GM12878 (cell line): ENCODE data around the gene RASGRP3.

Experiments used
- CBX5 ChIP-seq: sonication (generic); IDR thresholded peaks from 2 replicates; pipeline ENCODE4 v1.6.1; 2016; ENCODE audit warnings: low read depth, moderate library complexity, mild to moderate bottlenecking, inconsistent platforms
- CHD4 ChIP-seq: fragments of 200-600 bp; sonication (generic); IDR thresholded peaks from 2 replicates; pipeline ENCODE4 v1.6.1; 2016; ENCODE audit warnings: mild to moderate bottlenecking
- E2F4 ChIP-seq: IDR thresholded peaks from 2 replicates; pipeline ENCODE4 v1.6.1; 2012; ENCODE audit warnings: low read depth, low read length, improper control_type of control experiment
- EP300 ChIP-seq, 2 experiments: fragments of 150-350 bp in 1 of 2; IDR thresholded peaks; 2 replicates each; pipeline ENCODE4 v1.6.1; 2011 to 2012; ENCODE audit warnings: low read depth in 2 of 2, low read length in 2 of 2, borderline replicate concordance in 1 of 2, improper control_type of control experiment in 1 of 2, inconsistent platforms in 1 of 2; ENCODE audit not compliant: control insufficient read depth in 1 of 2
- JUNB ChIP-seq: IDR thresholded peaks from 2 replicates; pipeline ENCODE4 v1.6.1; 2016; ENCODE audit warnings: antibody characterized with exemption, mild to moderate bottlenecking
- POLR2A ChIP-seq: IDR thresholded peaks from 2 replicates; pipeline ENCODE4 v1.6.1; 2011; ENCODE audit warnings: low read depth, mild to moderate bottlenecking, low read length
- POLR2AphosphoS2 ChIP-seq: IDR thresholded peaks from 2 replicates; pipeline ENCODE4 v1.6.1; 2011; ENCODE audit warnings: low read depth, mild to moderate bottlenecking, low read length, improper control_type of control experiment, moderate library complexity
- RFX5 ChIP-seq: IDR thresholded peaks from 2 replicates; pipeline ENCODE4 v1.6.1; 2011; ENCODE audit warnings: low read depth, low read length, improper control_type of control experiment
- SRF ChIP-seq, 2 experiments: IDR thresholded peaks; 2 replicates each; pipeline ENCODE4 v1.6.1; 2011; ENCODE audit warnings: low read depth in 2 of 2, low read length in 2 of 2, mild to moderate bottlenecking in 1 of 2, moderate library complexity in 1 of 2
- YY1 ChIP-seq: IDR thresholded peaks from 2 replicates; pipeline ENCODE4 v1.6.1; 2011; ENCODE audit warnings: low read depth, mild to moderate bottlenecking, low read length
- TF ChIP-seq, protein P1 (sequence below), 3 experiments: IDR thresholded peaks in 2 of 3; conservative IDR thresholded peaks in 1 of 3; 2 replicates each; pipeline ENCODE4 v1.5.1; 2011; ENCODE audit warnings: low read depth in 3 of 3, low read length in 3 of 3, mild to moderate bottlenecking in 3 of 3, control low read depth in 2 of 3, moderate library complexity in 2 of 3, inconsistent platforms in 1 of 3, mixed read lengths in 1 of 3; ENCODE audit not compliant: control insufficient read depth in 2 of 3, insufficient read depth in 1 of 3; ENCODE audit errors: extremely low read depth in 1 of 3

DNA sequence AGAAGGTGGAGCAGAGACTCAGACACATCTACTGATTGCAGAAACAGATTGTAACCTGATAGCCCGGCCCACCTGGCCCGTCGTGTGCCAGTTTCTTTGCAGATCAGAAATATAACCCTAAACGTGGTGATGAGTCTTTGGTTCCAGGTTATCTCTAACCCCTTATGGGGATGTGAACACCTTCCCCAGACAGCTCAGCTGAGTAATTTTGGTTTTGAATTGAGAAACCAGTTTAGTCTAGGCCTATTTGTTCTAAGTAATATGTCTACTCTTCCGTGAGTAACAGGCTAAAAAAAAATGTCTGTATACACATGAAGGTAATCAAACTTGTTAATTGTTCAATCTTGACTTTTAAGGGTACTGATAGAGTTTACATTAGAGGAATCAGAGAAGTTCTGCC lies 35.7 kb downstream of the RASGRP3 start:
- TF ChIP-seq EP300 (IDR thresholded peaks at IDR 0.05; ENCODE audit: borderline replicate concordance in 1 of 2, control insufficient read depth in 1 of 2, low read depth in 2 of 2, low read length in 2 of 2): no peak
- TF ChIP-seq, protein P1, sequence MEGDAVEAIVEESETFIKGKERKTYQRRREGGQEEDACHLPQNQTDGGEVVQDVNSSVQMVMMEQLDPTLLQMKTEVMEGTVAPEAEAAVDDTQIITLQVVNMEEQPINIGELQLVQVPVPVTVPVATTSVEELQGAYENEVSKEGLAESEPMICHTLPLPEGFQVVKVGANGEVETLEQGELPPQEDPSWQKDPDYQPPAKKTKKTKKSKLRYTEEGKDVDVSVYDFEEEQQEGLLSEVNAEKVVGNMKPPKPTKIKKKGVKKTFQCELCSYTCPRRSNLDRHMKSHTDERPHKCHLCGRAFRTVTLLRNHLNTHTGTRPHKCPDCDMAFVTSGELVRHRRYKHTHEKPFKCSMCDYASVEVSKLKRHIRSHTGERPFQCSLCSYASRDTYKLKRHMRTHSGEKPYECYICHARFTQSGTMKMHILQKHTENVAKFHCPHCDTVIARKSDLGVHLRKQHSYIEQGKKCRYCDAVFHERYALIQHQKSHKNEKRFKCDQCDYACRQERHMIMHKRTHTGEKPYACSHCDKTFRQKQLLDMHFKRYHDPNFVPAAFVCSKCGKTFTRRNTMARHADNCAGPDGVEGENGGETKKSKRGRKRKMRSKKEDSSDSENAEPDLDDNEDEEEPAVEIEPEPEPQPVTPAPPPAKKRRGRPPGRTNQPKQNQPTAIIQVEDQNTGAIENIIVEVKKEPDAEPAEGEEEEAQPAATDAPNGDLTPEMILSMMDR (IDR thresholded peaks at IDR 0.05 in 2 of 3, conservative IDR thresholded peaks at IDR 0.05 in 1 of 3; ENCODE audit: control insufficient read depth in 2 of 3, extremely low read depth in 1 of 3, insufficient read depth in 1 of 3, low read depth in 3 of 3, low read length in 3 of 3): no peak
- no peak for TF ChIP-seq RFX5
- no peak for TF ChIP-seq JUNB
- TF ChIP-seq E2F4: no peak
- no peak for TF ChIP-seq YY1
- no peak for TF ChIP-seq CBX5
- TF ChIP-seq CHD4: no peak
- TF ChIP-seq POLR2A: no peak
- TF ChIP-seq SRF (IDR thresholded peaks at IDR 0.05; ENCODE audit: low read depth in 2 of 2, low read length in 2 of 2): no peak
- TF ChIP-seq POLR2AphosphoS2: no peak
